Left hindlimb (tissue), 1 donor: ENCODE data around the gene CHID1.
A peak's percentile ranks its signal among the peaks of the same experiment; 100 is the strongest.

Source experiments
- DNase-seq: peaks from one replicate; pipeline ENCODE4 v3.0.0-alpha.2; 2018

Gene CHID1

DNA sequence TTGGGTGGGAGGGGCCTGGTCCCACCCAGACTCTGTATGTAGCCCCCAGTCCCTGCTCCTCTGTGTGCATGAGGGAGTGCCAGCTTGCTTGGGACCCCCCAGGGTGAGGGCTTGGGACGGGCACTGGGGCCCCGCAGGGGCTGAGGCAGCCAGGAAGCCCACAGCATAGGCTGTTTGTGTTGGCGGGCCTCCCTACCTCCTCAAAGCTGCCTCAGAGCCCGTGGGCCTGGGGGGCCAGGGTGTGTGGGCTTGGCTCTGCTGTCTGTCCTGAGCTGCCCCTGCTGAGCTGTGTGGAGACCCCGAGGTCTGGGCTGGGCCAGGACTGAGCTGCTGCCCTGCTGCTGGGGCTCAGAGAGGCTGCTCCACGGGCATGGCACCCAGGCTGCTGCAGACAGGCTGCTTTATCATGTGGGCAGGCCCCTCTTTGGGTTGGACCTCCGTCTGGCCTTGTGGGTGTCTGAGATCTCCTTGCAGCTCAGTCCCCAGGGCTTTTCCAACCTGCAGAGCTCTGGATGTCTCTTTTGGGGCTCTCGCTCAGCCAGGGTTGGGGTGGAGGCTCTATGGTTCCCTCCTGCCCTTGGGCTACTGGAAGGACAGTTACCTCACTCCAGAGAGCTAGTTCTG lies 64.6 kb downstream of the CHID1 start:
- DNase-seq, result peak; percentile 80

DNA sequence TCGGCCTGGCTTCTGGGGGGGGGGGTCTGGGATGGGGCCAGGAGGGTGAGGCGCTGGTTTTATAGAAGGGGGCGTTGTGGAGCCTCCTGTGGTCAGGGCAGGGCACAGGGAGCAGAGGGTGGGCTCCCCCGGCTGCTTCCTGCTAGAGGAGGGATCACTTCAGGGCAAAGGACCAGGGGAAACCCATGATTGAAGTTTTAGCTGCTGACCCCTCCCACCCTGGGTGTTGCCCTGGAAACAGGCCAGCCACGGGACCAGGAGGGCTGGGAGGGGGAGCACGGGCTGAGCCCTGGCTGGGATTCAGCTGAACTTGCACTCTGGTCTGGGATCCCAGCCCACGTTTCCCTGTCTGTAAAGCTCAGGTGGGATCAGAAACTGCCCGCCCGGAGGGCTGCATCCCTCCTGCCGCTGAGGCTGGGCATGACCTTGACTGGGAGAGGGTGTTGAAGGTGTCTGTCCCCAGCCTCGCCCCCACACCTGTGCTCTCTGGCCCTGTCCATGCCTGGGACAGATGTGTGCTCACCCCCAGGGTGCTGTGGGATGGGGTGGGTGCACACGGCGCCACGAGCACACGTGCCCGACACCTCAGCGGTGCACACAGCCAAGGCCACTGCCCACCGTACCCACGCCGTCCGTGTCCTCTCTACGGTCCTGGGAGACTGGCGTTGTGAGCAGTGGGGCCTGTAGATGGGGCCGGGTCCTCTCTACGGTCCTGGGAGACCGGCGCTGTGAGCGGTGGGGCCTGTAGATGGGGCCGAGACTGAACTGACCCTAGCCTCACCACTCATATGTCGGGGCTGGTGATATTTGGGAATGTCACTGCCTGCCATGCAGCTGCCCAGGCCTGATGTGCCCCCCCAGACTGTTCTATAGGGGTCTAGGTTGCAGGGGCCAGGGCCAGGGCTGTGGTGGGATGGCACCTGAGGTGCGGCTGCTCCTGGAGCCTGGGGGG lies 65.6 kb downstream of the CHID1 start:
- DNase-seq, result peak; percentile 97

DNA sequence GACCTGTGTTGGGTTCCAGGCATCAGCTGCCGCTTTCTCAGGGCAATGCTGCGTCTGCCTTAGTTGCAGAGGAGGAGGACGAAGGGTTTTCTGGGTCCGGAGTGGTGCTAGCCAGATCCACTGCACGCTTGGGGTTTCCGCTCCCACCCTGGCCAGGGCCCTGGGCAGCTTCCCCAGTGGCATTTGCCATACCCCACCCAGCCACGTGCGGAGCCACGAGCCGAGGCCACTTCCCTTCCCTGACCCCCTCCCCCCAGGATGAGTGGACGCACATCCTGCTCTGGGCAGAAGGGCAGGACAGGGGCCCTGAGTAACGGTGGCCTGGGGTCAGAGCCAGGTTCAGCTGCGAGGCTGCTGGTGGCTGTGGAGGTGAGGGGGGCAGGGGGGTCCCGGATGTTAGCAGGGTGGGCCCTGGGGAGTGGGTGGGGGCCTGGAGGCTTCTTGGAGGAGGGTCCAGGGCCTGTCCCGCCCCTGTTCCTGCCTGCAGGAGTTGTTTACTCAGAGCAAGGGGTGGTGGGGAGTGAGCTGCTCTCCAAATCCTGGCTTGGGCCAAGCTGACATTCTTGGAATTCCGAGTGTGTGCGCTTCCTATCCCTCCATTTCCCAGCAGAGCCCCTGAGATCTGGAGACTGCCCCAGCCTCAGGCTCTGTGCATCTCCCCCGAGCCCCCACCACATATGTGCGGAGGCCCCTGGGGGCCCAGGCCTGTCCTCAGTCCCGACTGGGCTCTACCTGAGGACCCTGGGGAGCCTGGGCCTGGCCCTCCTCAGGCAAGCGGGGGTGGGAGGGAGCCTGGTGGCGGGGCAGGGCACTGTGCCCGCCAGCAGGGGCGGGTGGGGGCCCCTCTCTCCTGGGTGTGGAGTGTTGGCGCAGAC lies 66.6 kb downstream of the CHID1 start:
- DNase-seq, result peak; percentile 90

DNA sequence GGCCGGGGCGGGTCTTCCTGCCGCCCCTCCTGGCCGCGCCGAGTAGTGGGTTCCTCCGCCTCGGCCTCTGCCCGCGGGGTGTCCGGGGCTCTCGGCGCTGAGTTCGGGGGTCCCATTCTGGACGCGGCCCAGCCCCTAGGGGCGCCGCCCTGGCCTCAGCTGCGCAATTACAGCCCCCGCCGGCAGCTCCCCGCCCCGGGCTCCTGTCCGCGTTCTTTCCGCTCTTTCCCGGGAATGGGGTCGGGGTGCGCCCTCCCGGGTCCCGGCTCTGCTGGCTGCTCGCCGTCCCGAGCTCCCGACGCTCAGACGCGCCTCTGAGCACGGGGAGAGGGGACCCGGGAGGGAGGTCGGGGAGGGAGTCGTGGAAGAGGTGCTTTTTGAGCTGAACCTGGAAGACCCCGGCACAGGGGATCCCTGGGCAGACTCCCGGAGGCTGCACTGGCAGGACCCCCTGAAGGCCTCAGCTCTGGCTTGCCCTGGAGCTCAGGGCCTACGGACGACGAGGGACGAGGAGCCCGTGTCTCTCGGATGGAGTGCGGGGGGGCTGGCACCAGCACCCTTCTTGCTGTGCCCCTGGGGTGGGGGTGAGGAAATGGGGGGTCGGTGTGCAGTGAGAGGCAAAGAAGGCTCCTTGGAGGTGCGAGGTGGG lies 67.4 kb downstream of the CHID1 start:
- DNase-seq, result no peak

DNA sequence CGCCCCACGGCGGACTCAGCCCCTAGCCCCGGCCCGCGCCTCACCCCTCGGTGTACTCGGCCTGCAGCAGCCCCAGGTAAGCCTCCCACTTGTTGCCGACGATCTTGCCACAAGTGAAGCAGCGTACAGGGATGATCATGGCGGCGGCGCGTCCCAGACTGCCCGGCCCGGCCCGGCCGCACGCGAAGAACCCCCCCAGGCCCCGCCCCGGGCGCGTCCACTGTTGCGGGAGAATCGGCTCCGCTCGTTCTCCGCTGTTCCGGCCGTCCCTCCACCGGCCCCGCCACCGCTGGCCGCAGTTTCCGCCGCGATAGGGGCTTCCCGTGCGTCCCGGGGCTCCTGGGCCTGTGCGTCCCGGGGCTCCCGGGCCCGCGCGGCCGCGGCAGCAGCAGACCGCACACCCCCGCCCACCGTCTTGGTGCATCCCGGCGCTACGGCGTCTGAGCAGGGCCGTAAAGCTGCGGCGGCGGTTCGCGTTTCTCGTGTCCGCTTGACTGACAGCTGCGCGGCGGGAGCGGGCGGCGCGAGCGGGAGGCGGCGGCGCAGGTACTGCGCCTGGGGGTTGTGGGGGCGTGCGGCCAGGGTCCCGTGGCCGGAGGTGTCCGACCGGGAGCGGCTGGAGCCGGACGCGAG lies 68.1 kb downstream of the CHID1 start, which contains the start of the genes POLR2L and TSPAN4:
Gene POLR2L, minus strand, starts transcription at position 160 of the 633 bp plus-strand sequence. Its CDS starts 21 bp downstream, at position 139.
Gene TSPAN4, plus strand, starts transcription at position 483 of the 633 bp plus-strand sequence. CDS start 7,453 bp downstream, outside the sequence.
- DNase-seq, result peak; percentile 91

DNA sequence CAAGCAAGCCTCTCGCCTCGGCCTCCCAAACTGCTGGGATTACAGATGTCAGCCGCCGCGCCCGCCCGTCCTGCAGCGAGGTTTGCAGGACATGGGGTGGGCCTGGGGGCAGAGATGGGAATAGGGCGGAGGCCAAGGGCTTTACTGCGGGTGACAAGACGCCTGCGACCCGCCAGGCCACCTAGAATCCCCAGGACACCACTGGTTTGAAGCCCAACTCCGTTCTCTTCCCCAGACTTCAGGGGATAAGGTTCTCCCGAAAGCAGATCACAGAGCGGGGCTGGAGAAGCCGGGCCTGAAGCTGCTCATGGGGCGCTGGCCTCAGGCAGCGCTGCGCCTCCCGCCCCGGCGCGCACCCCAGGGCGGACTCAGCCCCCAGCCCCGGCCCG lies 68.6 kb downstream of the CHID1 start:
- no peak for DNase-seq

DNA sequence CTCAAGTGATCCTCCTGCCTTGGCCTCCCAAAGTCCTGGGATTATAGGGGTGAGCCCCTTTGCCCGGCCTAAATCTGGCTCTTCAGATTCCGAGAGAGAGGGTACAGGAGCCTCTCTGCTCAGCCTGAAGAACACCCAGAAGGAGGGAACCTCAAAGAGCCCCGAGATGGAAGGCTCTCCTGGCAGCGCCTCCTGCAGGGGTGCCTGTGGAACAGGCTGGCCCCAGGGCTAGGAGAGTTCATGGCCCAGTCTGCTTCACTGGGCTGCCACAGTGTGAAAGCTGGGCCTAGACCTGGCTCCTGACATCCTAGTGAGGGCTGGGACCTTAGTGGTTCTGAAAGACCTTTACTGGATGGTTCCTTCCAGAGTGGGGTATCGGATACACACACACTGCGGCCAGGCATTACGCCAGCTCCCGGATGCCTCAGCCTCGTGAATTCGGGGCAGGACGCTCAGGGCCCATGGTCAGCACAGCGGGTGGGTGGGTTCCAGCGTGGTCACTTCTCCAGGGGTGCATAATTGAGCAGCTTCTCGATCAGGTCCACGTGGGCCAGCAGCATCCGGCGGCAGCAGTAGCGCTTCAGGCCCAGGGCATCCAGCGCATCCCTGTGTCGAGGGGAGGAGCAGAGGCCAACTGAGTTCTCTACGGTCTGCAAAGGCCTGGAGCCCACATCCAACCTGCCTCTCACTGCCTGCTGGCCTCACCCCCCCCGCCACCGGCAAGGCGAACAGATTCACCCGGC lies 70.6 kb downstream of the CHID1 start:
- DNase-seq, result no peak

DNA sequence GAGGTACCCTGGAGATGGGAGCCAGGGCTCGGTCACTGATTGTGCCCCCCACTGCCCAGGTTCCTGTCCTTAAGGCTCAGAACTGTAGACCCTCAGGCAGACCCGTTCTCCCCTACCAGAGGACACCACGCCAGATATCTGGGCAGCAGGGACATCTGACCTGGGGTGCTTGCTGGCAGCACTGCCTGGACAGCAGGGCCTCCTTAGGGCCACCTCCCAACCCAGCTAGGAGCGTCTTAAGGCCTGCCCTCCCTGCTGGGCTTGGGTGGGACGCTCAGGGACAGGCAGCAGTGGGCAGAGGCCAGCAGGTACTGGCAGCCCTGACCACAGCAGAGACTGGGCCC lies 71.4 kb downstream of the CHID1 start:
- no peak for DNase-seq

DNA sequence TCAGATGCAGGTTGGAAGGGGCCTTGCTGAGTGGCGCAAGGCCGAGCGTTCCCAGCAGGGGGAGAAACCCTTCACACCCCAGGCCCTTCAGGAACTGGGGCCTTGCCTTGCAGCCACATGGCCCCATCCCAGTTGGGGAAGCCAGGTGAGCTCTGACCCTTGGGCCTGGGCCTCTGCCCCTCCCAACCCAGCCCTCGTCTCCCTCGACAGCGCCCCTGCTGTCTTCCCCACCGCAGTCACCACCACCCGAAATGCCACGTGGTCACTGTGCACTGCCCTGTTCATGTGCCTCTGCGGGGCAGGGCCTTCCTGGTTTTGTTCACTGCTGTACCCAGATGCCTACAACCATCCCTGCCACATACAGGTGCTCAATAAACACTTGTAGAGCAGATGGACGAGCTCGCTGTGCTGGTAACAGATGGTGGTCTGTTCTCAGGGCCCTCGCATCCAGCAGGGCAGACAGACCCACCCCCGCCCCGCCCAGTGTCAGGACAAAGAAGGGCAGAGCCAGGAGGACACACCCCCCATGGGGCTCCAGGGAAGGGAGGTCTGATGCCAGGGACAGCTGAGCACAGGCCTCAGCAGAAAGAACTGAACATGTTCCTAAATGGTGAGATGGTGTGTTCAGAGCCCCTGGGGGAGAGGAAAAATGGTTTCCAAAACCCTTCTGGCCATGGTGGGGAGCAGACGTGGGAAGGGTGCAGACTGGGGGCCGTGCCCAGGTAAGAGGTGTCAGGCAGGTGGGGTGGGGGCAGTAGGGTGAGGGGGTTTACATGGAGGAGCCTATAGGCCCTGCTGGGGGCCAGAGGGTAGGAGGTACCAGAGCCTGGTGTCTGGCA lies 72.0 kb downstream of the CHID1 start:
- DNase-seq, result no peak

DNA sequence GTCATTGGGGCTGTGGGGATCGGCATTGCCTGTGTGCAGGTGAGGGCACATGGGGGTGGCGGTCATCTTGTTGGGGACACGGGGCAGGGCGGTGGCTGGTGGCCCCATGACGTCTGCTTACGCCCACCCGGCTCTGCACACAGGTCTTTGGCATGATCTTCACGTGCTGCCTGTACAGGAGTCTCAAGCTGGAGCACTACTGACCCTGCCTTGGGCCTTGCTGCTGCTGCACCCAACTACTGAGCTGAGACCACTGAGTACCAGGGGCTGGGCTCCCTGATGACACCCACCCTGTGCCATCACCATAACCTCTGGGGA lies 72.7 kb downstream of the CHID1 start:
- no peak for DNase-seq

DNA sequence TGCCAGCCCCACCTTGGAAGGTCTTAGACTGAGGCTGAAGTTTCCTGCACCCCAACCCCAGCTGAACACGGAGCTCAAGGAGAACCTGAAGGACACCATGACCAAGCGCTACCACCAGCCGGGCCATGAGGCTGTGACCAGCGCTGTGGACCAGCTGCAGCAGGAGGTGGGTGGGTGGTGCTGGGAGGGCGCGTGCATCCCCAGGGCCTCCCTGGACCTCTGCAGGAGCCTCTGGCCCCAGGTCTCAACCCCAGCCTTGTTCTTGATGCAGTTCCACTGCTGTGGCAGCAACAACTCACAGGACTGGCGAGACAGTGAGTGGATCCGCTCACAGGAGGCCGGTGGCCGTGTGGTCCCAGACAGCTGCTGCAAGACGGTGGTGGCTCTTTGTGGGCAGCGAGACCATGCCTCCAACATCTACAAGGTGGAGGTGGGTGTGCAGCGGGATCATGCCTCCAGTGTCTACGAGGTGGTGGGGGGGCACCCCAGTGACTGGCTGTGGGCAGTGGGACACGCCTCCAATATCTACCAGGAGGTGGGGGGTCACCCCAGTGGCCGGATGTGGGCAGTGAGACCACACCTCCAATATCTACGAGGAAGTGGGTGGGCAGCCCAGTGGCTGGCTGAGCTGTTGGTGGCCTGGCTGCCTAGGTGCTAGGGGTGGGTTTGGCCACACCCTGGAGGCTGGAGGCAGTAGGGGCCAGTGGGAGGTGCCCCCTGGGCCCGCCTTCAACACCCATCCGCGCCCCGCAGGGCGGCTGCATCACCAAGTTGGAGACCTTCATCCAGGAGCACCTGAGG lies 73.2 kb downstream of the CHID1 start:
- no peak for DNase-seq

DNA sequence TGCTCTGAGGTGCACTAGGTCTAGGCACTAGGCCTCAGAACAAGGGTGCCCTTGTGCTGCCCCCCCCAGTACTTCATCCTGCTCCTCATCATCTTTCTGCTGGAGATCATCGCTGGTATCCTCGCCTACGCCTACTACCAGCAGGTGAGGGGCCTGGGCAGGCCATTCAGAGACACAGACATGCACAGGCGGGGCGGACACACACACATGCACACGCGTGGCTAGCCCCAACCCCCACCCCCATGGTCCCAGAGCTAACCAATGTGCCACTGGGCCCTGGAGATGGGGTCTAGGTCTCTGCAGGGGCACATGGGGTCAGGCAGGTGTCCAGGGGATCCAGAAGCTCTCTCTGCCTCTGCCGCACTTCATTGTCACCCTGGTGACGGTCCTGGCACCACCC lies 73.9 kb downstream of the CHID1 start:
- no peak for DNase-seq

DNA sequence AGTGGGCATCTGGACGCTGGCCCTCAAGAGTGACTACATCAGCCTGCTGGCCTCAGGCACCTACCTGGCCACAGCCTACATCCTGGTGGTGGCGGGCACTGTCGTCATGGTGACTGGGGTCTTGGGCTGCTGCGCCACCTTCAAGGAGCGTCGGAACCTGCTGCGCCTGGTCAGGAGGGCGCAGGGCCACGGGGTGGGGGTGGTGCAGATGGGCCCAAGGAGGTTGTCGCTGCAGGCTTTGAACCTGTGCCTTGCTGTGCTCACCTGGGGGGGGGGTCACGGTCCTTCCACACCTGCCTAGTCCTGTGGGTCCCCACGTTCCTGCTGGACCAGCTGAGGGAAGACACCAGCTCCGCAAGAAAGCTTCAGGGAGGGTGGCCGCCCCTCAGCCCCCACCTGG lies 74.3 kb downstream of the CHID1 start:
- no peak for DNase-seq

DNA sequence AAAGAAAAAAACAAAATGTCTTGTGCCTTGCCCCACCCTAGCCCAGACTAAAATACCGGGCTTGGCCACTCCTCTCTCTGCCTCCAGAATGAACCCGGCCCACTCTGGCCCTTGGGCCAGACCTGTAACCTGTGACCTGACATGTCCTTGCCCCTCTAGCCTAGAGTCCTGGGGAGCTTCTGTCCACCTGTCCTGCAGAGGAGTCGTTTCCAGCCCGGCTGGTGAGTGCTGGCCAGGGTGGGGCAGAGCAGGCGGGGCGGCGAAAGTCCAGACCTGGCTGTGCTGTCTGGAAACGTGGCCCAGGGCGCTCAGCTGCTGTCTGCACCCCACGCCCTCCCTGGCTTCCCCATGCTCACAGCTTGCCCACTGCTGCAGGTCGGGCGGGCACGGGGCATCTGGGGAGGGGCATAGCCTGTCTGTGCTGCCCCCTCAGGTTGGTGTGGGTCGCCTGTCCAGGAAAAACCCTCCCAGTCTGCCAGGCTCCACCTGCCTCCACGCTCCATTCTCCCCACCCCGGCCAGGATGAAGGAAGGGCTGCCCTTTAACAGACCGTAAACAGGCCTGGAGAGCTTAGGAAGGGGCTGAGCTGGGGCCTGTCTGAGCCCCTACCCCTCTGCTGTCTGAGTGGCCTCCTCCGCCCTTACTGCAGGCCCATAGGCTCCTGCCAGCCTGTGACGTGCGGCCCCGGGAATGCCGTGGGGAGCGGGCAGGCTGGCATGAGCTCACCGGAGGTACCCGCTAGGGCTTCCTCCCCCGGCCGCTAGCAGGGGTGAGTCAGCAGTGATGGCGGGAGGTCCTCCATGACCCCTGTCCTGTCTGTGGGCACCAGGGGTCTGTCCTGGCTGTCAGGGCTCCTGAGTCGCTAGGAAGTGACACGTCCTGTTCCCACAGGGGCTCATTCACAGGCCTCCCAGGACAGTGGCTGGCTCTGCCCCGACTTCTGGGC lies 76.0 kb downstream of the CHID1 start:
- no peak for DNase-seq

DNA sequence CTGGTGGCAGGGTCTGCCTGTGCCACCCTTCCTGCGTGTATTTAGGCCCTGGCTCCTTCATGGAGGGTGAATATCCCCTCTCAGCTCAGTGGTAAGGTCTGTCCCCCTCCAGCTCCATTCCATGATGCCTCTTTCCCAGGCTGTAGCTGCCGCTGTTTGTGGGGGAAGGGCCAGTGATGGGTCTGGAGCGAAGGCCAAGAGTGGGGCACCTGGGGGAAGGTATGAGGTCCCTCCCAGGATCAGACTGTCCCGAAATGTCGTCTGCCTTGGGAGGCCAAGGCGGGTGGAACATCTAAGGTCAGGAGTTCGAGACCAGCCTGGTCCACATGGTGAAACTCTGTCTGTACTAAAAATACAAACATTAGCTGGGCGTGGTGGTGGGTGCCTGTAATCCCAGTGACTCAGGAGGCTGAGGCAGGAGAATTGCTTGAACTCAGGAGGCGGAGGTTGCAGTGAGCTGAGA lies 76.7 kb downstream of the CHID1 start:
- no peak for DNase-seq

DNA sequence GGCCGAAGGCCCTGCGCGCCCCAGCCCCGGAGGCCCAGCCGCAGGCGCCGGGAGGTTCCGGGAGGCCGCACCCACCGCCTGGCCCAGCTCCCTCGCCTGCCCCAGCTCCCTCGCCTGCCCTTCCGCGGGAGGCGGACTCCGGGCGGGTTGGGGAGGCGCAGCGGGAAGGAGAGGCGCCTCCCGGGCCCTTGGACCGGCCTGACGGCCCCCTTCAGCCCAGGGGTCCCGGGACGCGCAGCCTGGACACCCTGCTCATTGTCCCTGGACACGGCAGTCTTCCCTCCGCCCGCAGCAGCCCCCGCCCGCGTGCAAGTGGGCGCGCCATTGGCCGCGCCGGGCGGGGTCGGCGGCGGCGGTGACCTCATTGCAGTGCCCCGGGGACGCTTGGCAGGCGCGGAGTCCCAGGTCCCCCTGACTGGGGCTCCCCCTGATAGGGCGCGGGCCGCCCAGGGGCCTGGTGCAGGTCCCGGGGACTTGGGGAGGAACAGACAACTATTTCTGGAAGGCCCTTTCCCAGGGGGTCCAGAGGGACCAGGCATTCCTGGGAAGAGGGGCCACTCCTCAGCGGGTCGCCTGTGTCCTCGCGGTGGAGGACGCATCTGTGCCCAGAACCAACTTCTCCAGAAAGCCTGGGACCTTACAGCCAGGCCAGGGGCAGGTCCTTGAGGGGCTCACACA lies 77.4 kb downstream of the CHID1 start:
- DNase-seq, result no peak

DNA sequence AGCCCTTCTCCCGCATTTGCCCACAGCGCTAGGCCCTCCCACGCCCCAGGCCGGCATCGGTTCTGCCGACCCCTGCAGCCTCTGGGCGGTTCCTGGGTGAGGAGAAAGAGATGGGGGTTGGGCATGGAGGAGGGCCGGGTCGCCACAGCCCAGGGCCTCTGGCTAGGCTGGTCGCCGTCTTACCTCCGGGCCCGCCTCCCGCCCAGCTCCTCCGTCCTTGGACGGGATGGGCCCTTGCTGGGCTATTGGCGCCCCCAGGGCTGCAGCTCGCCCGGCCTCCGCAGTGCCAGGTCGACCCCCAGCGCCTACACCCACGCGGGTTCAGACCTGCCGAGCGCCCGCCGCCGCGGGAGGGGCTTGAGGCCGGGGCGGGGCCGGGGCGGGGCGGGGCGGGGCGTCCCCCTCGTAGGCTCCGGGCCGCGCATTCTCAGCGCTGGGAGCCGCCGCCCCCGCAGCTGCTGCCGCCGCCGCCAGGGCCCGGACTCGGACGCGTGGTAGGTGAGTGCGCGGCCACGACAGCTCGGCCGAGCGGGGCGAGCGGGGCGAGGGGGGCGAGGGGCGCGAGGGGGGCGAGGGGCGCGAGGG lies 78.0 kb downstream of the CHID1 start, which contains the start of gene CD151:
Gene CD151, plus strand, starts transcription at position 424 of the 585 bp plus-strand sequence. CDS start 3,118 bp downstream, outside the sequence.
- DNase-seq, result no peak
